GM19099 (cell line): Measurements from ENCODE around the gene SLC9A9.

Source experiments
- POLR2A ChIP-seq: IDR thresholded peaks from 3 replicates; pipeline ENCODE4 v1.6.1; 2011; ENCODE audit warnings: low read depth; ENCODE audit not compliant: insufficient read length; ENCODE audit errors: extremely low read depth

Gene SLC9A9

DNA sequence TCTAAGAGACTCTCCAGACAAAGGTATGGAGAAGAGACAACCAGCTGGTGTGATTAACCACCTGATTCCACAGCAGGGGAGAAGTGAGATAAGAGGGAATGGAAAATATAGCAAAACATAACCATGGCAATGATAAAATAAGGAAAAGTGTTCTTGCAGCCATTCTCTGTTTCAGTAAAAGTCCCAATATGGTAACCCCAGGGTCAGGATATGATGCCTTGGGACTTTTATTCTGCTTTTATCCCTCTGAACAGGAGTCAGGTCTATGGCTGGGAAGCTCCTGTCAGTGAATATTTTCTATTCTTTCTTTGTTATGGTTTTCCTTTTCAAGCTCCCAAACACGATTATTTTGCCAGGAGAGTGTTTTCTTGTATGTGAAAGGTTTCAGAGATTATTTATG is 94.2 kb downstream of the SLC9A9 start:
- no peak for TF ChIP-seq POLR2A

DNA sequence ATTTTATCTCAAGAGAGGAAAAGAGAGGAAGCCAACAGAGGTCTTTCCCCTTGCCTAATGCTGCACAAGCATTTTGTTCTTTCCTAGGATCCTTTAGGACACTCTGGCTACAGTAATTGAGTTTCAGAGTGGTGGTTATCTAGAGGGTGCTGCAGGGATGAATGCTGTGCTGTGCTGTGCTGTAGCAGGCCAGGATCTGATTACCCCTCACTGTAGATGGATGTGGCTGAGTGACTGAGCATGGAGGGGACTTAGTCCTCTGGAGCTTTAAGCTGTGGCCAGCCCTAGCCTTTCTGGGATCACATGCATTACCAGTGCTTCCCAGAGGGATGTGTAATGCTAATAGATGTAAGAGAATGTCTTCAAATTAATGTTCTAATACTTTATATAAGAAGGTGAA is 94.8 kb downstream of the SLC9A9 start:
- TF ChIP-seq POLR2A, result no peak

DNA sequence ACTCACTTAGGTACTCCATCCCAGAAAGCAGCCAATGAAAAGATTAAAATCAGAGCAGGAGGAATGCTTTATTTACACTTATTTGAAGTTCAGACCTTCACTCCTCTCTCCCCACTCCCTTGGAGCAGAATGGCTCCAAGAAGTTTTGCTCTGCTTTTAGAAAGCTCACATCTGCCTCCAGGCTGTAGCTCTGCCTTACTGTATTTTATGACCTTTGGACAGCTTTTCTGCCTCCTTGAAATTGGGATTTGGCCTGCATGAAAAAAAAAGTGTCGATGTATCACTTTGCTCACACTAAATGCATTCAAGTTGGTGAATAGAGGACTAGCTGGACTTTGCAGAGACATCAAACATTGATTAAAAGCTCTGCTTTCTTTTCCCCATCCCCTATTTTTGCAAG is 95.3 kb downstream of the SLC9A9 start:
- no peak for TF ChIP-seq POLR2A

DNA sequence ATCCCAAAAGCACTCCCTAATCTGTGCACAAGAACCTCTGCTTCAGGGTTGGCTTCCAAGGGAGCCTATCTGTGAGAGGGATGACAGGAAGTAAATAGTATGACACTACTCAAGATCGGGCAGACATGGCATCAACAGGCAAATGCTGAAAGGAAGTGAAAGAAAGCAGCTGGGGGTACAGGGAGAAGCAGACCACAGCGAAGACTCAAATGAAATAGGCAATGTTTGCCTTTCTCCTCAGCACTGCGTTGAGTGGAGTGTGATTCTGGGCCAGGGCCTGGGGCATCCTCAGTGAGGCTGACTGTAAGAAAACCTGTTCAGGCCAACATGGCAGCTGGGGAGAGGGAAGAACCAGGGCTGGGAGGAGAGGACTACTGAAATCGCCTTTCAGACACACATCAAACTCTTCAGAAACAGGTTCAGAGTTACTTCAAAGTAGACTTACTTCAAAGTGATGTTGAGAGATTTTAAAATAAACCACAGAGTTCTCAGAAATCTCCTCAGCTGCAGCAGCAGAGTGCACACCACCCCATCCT is 96.6 kb downstream of the SLC9A9 start:
- TF ChIP-seq POLR2A, result no peak

DNA sequence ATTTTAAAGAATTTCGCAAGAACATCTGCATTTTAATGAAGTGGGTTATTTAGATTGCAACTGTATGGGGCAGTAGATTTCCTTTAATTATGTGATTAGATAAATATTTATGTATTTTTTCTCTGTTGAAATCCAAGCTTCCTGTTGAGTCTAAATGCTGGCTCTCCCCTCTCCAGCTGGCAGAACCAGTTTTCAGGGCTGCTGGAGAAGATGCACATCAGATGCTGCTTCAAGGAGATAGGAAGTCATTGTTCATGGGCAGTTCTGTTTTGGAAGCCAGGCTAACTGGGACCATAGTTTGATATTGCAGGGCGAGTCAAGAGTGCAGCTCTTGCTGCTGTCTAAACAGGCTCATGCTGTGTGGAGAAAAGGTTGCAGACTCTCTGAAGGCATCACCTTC is 97.4 kb downstream of the SLC9A9 start:
- no peak for TF ChIP-seq POLR2A

DNA sequence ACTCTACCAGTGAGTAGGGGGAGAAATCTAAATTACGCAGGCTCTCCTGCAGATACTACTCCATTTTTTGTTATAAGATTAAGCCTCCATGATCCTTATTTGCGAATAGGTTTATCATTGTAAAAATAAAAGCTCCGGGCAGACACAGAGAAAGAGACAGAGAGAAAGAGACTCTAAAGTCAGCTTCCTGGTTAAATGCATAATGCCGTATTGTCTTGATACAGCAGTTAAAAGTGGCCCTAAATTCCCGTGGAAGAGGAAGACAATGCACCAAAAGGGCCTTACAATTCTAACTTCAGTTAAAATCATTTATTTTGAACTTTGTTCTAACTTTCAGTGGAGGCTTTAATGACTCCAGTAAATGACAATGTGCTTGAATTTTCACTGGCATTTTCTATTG is 98.3 kb downstream of the SLC9A9 start:
- no peak for TF ChIP-seq POLR2A

DNA sequence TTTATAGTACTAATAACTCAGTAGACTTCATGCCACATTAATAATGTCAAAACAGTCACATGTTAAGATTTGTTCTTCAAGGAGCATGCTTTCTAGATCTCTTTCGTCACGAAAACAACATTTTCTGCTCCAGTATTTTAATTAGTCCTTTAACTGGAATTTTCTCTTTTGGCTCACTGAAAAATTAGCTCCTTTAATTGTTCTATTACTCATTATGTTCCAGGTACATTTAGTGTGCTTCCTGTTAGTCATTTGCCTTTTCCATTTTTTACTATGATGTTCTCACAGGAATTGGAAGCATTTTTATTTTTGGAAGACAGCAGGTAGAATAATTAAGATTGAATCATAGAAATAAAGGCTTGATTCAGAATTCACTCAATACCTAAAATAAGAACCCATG is 111.2 kb downstream of the SLC9A9 start:
- no peak for TF ChIP-seq POLR2A

DNA sequence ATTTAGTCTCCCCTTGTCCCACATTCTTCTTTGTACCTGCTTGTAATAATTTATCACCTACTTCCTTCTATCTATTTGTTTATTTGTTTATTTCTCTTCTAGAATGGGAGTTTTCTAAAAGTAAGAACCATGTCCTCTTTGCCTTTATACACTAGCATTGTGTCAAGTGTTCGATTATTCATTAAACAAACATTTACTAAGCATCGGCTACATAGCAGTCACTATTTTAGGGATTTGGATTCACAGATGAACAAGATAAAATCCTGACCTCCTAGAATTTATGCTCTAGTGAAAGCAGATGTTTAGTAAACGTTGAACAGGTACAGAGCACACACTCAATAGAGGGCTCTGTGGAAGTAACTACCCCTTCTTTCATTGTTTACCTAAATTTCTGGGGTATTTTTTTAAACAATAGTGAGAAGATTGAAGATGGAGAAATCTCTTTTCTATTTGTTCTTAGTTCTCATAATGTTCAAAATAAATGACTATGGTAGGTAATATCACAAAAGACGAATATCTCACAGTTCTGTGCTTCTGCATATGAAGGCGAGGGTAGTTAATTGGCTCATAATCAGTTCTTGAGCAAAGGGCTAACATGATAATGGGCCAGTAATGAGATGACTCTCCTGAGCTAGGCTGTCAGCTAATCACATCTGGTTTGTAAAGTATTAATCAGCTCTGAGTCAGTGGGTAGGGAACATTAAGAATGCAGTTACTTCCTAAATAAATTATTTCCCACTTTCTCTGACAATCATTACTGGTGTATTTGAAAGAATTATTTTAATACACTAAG is 111.9 kb downstream of the SLC9A9 start:
- TF ChIP-seq POLR2A, result no peak

DNA sequence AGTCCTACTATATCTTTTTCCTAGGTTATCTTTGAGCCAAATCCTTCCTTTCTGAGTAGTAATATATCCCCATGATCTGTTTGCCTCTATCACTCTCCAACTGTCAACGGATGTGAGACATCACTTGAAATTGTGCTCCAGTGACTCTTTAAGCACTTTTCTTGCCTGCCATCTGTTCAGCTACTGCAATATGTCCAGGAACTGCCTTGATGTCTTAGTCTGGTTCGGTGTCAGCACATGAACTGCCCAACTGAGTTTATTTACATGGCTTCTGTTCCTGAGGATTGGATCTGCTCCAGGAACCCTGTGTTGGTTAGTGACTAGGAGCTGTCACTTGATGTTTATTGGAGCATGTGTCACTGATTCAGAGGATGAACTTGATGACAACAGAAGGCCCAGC is 116.5 kb downstream of the SLC9A9 start:
- no peak for TF ChIP-seq POLR2A

DNA sequence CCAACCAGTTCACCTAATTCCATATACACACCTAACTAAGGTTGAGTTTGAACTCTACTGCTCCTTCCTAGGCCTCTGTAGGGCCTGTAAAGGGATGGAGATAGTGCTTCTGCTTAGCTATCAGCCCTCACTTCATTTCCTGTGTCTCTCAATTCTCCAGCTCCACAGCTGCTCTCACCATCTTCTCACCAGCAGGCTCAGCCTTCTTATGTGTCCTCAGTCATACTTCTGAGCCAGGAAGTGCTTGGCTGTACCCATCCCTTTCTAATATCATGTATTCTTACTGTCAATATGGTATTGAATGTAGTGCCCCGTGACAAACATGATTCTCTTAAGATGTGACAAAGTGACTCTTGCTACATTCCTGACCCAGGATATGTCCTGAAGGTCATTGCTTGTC is 116.9 kb downstream of the SLC9A9 start:
- no peak for TF ChIP-seq POLR2A

DNA sequence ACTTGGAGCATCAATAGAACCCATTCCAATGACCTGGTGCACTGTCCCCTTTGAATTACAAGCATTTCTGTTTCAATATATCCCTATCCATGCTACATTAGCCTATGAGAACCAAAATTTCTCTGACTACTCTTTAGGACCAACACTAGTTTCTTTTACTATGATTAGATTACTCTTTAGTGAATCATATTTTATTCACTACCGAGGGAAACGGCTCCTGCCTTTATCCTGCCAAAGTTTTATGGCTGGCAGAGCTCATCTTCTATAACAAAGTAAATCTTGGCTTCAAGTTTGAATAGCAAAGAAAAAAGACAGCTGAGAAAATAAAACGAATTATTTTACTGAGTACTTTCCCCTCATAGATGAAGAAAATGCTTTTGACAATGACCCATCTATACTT is 120.9 kb downstream of the SLC9A9 start:
- TF ChIP-seq POLR2A, result no peak

DNA sequence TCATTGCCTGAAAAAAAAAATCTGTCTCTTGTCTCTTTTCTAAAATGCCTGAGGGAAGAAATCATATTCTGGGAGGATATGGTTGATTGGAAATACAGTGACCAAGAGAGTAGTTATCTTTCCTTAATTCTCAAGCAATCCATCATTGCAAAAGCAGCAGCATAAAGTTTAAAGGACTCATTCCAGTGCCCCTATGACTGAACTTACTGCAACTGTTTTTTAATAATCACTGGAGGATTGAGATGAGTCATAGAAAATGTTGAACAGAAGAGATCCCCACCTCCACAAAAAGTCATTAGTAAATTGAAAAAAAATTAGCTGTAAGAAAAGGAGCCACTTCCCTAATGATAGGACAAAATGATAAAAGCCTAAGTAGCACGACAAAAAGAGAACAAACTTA is 121.5 kb downstream of the SLC9A9 start:
- TF ChIP-seq POLR2A, result no peak

DNA sequence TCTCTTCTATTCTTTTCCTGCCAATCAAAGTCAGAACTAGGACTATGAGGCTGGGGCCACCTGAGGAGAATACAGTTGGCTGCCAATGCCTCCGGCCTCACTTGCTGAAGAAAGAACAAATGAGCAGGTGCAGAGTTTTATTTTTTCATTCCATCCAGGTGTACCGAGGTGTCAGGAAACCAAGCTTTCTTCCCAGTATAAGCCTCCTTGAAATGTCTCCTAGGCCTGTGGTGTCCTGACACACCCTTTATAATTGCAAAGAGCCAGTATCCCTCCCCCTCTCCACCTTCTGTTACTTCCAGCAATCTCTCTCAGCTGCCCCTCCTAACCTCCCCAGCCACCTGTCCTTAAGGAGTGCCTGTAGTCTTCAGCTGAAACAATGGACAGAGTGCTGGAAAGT is 127.9 kb downstream of the SLC9A9 start:
- TF ChIP-seq POLR2A, result no peak

DNA sequence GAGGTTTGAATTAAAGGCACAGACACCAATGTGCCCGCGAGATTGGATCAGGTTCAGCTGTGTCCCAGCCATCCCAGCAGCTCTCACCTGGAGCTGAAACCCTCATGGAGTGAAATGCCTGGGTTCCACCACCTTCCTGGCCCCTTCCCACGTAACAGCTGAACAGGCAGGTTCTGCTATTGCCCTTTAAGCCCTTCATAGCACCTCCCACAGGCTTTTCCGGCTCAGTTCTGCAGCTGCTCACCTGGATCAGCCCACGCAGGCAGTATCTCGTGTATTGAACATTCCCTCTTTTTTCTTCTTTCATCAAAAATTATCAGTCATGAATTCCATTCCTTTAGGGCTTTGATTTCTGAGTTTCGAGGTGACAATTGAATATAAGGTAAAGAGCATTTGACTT is 129.8 kb downstream of the SLC9A9 start:
- TF ChIP-seq POLR2A, result no peak

DNA sequence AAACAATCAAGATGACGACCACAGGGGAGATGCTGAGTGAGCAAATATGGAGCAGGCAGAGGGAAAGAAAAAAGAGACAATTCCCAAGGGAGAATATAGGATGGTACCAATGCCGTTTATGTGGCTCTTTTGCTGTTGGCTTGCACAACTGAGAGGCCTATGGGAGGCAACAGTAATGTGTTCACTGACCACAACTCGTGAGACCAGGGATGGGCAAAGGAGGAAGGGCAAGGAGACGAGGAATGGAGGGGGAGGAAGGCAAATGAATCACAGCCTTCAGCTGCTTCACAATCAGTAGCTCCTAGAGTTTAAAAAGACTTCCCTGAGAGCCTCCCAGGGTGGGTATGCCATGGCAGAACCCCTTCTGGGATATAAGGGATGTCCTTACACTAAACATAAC is 131.5 kb downstream of the SLC9A9 start:
- no peak for TF ChIP-seq POLR2A

DNA sequence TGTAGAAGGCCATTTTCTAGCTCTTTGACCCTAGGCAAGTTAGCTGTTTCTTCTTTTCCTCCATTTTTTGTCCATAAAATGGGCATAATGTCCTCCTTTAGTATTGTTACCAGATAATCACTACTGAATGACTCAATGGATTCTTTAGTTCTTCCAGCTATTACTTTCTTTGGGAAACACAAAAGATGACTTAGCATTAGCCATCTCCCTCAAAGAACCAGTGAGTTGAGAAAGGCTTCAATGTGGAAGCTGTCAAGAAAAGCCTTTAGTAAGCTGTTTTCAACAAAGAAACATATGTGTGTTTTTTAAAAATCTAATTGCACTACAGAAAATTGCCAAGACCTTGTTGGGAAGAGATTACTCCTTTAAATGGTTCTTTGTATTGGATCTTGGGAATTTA is 135.7 kb downstream of the SLC9A9 start:
- TF ChIP-seq POLR2A, result no peak

DNA sequence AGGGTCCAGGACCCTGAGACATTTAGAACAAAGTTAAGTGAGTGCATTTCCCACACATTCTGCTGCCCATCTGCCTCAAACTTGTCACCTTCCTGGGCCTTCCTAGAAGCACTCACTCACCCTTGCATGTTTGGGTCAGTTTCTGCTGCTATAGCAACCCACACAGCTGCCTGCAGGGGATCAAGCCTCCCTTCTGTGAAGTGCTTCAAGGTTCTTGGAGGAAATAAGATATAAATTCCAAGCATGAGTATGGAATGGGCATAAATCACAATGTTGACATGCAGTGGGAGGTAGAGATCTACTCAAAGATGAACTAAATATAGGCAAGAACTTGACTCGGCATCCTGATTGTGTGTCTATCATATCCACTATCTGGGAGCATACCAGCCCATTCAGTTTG is 140.4 kb downstream of the SLC9A9 start:
- no peak for TF ChIP-seq POLR2A

DNA sequence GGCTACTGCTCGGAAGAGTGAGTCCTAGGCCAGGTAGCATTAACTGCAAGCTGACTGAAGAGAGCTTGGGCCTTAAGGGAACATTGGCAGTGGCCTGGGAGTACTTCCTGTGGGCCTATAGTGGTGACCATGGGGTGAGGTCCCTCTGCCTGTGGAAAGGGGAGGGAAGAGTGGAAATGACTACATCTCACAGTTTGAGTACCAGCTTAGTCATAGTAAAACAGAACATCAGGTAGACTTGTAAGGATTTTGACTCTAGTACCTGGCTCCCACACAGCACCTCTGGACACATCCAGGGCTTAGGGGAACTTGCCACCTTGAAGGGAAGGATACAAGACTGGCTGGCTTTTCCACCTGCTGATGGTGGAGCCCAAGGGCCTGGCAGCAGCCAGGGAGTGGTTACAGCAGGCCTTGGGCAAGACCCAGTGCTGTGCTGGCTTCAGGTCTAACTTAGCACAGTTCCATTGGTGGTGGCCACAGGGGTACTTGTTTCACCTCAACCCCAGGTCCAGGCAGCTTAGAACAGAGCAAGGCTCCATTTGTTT is 147.8 kb downstream of the SLC9A9 start:
- TF ChIP-seq POLR2A, result no peak

DNA sequence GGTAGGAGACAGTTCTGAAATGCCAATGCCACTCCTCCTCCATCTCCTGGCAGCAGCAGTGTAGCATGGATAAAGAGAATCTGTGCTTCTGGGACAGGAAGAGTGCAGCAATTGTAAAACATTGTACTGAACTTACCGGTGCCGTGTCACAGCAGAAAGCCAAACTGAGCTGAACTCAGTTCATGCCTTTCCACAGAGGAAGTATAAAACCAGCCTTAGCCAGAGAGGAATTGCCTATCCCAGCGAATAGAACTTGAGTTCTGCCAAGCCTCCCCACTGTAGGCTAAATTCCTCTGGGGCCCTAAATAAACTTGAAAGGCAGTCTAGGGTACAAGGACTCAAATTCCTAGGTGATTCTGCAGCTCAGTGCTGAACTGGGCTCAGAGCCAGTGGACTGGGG is 148.8 kb downstream of the SLC9A9 start:
- TF ChIP-seq POLR2A, result no peak
